Jurkat, Clone E6-1 (cell line): Measurements from ENCODE around the gene SLC22A4. TPM values are rescaled to one million over a fixed set of nuclear protein-coding genes. Genes with fewer than 3 reads are reported as not detected.
A peak's percentile ranks its signal among the peaks of the same experiment; 100 is the strongest.

Source experiments
- DNase-seq: peaks from one replicate; pipeline ENCODE4 v3.0.0-alpha.2; 2011; ENCODE audit warnings: low read depth, low spot score
- H3K4me3 ChIP-seq: 2 replicates; pipeline ENCODE4 v1.5.1; 2011; ENCODE audit warnings: mild to moderate bottlenecking, low read length, control low read depth, moderate library complexity
- polyA plus RNA-seq: library from polyadenylated mRNA; unstranded; fragments of >200 nt; gene quantifications from one replicate; pipeline ENCODE4 v1.2.1, GENCODE V29; 2012; ENCODE audit warnings: missing spikeins; ENCODE audit not compliant: insufficient read length, insufficient read depth

The SLC22A4 gene
- not detected for polyA plus RNA-seq

DNA sequence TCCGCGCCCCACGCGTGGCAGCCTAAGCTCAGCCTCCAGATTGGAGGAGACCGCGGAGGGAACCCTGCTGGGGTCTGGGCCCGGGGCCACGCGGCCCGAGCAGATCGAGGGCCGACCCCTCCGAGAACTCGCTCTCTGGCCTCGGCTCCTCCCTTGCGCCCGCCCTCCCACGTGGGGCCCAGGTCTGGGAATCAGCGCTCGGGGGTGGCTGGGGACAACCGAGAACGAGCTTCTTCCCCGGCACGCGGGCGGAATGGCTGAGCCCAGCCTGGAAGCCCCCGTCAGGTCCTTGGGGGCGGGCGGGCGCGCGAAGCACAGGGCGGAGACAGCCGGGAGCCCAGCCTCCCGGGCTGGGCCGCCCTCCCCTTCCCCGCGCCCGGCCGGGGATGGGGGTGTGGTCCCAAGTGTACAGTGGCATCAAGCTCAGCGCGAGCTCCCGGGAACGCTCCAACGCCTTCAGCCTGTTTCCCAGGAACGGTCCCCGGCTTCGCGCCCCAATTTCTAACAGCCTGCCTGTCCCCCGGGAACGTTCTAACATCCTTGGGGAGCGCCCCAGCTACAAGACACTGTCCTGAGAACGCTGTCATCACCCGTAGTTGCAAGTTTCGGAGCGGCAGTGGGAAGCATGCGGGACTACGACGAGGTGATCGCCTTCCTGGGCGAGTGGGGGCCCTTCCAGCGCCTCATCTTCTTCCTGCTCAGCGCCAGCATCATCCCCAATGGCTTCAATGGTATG is at the start of gene SLC22A4:
SLC22A4 (plus strand) TSS at position 403 of the 736 bp plus-strand sequence; CDS start at position 626, 223 bp downstream.
- peak; percentile 75 for DNase-seq
- H3K4me3 ChIP-seq: peak within 1 kb of the TSS; percentile 62

DNA sequence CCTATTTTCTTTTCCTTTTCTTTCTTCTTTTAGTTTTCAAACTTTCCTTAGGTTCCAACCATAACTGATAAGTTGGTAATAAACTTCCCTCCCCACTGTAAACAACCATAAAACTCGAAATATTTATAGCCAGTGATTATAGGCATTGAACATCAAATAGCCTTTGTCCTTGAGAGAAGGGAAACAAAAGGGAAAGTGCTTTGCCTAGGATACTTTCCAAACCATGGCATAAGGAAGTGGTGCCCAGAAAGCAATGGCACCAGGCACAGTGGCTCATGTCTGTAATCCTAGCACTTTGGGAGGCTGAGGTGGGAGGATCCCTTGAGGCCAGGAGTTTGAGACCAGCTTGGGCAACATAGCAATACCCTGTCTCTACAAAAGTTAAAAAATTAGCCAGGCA is 48.6 kb upstream of the SLC22A4 start:
- no peak overlapping the region for H3K4me3 ChIP-seq
- DNase-seq: no peak

DNA sequence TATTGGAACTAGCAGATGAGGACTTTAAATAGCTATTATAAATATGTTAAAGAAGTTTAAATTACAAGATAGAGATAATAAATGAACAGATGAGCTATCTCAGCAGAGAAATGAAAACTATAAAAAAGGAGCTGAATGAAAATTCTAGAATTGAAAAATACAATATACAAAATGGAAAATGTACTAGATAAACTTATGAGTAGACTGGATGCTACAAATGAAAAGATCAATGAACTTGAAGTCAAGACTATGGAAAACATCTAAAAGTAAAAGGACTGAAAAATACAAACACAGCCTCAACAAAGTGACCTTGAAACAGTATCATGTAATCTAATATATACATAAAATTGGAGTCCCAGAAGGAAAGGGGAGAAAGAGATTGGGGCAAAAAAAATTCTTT is 47.4 kb upstream of the SLC22A4 start:
- H3K4me3 ChIP-seq: no peak overlapping the region
- DNase-seq: no peak

DNA sequence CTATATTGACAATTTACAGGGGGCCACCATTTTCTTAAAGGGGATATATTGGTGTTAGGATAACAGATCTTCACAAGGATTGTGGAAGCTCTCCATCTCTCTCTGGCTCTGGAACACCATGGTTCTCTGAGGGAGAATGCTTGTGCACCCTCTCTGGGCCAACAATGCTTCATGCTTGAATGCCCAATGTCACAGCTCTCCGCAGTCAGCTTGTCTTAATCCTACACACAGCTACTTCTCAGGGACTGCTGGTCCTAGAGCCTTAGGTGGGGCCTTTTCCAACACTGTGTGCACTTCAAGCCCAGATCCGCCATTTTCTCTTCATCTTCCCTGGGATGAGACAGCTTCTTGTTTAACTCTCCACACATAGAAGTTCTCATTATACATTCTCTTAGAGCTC is 43.6 kb upstream of the SLC22A4 start:
- H3K4me3 ChIP-seq: no peak overlapping the region
- no peak for DNase-seq

DNA sequence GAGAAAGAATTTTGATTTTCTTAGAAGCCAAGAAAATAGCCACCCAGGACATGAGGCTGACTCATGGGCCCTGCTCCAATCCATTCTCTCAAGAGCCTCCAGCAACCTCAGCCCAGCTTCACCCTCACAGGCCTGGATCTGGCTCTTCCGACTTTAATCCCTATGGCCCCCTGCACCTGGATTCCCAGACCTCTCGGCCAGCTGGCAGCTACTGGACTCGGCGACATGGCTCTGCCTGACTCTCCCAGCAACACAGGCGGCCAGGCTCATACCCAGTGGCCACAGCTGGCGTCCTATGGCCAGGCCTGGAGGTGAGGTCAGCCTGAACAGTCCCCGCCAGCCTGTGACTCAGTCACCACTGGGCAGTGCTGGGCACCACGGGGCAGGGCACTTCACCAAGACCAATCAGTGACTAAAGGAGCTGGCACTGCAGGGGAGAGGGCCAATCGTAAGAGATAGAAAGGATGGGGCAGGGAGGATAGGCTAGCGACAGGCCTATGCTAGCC is 42.9 kb upstream of the SLC22A4 start:
- H3K4me3 ChIP-seq: no peak overlapping the region
- DNase-seq: no peak

DNA sequence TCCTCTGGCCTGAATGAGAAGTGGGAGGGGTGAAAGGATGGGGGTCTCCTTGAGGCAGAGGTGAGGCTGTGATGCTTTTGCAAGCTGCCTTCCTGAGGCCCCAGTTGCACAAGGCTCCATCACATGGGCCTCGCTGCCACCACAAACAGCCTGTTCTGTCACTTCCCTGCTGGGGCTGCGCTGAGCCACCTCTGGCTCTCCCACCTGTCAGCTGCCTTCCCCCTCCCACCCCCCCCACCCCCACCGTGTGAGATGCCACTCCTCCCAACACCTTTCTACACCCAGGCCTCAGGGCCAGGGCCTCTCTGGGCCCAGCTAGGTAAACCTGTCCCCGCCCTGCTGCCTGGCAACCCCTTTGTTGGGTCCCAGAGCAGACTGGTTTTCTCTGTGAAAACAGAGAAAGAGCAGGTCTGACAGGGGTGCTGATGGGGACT is 41.2 kb upstream of the SLC22A4 start:
- no peak for DNase-seq
- no peak overlapping the region for H3K4me3 ChIP-seq

DNA sequence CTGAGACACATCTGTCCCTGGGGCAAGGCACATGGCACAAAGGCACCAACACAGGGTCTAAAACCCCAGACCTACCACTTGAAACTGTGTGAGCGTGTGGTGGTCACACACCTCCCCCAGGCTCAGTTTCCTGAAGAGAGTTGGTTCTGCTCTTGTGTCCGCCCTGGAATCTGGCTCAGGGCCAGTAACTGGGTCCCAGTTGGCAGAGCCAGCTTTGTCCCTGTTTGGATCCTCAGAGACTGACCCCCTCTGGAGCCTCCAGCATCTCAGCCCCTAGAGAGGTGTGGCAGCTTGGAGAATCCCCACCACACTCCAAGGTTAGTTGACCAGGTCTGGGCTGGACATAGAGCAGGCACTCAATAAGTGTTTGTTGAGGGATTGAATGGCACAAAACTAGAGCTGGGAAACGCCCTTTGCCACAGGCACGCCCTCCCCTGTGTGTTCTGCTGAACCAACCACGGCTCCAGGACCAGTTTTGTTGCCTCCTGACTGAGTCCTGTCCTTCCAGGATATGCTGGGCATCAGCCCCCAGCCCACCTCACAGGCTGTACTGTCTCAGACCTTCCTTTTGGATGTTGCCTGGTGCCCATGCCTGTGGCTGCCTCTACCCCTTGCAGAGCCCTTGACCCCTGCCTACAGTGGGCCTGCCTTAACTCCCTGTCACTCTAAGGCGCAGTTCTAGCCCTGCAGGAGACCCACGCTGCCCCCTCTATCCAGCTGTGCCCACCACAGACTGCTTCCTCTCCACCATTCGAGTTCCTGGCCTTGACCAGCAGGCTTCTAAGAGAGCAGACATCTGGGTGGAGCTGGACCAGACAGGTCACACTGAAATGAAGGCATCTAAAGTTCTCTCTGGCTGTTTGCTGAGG is 40.5 kb upstream of the SLC22A4 start:
- no peak overlapping the region for H3K4me3 ChIP-seq
- no peak for DNase-seq

DNA sequence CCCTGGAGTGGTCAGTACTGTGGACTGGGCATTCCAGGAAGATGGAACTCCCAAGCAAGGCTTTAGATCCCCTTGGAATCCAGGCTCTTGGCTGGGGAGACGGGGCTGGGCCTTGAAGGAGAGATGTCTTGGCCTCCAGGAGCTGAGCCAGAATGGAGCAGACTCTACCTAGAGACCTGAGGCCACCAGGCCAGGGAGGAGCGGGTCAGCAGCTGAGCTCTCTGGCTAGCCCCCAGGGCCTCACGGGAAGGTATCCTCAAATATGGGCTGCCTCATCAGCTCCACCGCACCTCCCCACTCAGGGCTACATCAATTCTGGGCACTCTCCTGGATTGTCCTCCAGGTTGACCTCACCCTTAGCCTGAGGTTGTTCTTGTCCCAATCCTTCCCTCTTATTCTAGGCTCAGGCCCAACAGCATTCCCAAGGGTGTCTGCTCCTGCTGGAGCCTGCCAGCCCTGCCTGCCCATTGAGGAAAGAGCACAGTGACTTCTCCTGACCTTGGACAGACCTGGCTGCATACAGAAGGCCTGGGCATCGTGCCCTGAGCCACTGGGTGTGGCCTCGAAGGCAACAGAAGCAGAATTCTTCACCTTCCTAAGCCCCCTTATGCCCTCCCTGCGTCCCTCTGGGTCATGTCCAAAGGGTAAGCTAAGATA is 39.7 kb upstream of the SLC22A4 start:
- no peak overlapping the region for H3K4me3 ChIP-seq
- no peak for DNase-seq

DNA sequence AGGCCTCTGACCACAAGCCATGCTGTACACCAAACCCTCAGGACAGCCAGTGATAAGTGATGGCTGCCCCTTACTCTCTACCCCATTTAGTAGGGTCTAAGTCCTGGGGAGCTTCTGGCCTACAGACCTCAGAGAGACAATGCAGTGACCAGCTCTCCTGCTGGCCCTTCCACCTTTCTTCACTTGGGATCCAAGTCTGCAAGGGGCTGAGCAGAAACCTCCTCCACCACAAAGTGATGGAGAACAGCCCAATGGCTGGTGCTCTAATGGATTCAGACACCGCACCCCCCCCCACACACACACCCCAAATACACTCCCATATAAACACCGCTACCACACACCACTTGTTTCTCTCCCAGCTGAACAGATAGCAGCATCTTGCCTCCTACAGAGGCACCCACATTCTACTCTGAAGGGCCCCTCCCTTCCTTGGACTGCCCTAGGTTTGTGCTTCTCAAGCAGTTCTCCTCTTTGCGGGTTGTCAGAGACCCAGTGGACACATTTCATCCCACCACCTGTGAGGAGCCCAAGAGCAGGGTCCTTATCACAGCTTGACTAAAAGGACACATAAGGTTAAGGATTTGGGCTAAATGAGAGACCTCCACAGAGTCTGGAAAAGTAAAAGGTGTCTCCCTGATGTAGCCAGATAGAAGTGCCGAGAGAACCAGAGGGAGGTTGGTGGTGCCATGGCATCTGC is 38.0 kb upstream of the SLC22A4 start:
- DNase-seq: no peak
- H3K4me3 ChIP-seq: no peak overlapping the region

DNA sequence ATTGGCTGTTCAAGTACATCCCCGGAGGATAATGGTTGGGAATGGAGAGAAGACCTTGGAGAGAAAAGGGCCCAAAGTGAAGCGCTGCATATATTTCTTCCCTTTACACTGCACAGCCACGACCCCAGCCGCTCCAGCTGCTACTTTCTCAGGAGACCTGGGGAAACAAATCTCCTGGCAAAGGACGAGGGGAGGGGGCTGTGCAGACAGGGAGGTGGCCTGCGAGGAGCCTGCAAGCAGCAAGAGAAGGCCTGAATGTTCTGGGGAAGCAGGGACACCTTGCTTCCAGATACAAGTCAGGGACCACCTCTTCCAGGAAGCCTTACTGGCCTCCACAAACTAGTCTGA is 37.4 kb upstream of the SLC22A4 start:
- H3K4me3 ChIP-seq: no peak overlapping the region
- no peak for DNase-seq

DNA sequence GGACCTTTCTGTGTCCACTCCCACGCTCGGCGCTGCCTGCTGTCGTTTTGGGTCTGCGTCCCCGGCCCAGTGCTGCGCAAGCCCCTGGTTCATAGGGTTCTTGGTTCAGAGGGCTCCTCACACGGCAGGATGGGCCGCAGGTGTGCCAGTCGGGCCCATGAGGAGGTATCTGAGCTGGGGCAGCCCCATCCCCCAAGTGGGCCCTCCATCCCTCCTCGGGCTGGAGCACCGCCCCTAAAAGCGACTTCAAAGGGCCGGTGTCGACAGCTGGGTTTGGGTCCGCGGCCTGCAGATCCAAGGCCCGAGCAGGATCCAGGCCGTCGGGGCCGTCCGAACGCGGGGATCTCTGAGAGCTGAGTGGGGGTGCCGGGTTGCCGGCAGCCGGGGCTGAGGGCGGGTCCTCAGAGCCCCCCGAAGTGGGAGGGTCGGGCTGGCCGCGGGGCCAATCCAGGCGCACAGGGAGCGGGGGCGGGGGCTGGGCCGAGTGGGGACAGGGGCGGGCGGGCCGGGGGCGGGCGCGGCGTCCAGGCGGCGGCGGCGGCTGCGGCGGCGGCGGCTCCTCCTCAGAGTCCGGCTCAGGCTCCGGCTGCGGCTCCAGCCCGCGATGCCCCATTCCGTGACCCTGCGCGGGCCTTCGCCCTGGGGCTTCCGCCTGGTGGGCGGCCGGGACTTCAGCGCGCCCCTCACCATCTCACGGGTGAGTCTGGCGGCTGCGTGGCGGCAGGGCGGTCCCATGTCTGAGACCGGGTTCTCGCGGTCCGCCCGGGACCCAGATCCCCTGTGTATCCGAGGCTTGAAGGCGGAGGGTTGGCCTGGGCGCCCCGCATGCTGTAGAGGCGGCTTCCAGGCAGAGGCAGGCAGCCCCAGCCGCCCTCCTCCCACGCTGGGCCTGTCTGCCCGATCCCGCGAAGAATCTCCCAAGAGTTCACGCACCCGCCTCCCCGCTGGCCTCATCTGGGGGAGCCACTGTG is 36.8 kb upstream of the SLC22A4 start, which contains the start of gene PDLIM4:
PDLIM4 (plus strand) TSS at position 566 of the 971 bp plus-strand sequence; CDS start at position 605, 39 bp downstream.
- no peak for DNase-seq
- no peak within 1 kb of the TSS for H3K4me3 ChIP-seq

DNA sequence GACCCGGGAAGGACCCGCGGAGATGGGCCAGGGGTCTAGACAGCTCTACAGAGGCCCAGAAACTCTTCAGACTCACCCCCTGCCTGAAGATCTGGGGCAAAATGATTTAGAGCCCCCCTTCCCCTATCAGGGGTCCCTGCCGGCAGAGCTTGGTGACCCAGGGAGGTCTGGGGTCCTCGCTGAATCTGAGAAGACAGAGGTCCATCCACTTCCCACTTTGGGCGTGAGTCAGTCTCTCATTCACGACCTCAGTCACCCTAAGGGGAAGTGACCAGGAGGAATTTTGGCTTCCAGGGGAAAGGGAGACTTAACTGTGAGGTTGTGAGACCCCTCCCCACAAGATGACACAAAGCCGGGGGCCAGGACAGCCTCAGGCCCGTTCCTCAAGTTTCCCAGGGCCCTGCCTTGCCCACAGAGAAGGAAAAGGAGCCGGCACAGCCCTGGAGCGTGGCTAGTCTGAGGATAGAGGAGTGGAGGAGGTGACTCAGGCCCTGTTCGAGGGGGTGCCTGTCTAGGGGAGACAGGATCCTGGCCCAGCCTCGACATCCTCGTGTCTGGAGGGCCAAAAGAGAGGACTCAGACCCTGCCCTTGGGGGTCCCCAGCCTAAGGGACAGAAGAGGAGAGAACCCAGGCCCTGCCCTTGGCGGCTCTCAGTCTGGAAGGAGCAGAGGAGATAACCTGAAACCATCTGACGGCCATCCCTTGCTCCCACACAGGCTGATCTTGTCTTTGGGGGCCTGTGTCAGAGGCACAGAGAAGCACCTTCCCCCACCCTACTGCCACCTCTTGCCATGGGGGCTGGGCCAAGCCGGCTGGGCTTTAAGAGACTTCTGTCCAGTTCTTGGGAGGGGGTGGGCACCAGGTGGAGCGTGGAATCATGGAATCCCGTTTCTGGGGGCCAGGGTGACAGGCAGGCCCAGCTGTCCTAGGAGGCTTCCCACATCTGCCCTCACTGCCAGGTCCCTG is 35.8 kb upstream of the SLC22A4 start:
- no peak overlapping the region for H3K4me3 ChIP-seq
- no peak for DNase-seq

DNA sequence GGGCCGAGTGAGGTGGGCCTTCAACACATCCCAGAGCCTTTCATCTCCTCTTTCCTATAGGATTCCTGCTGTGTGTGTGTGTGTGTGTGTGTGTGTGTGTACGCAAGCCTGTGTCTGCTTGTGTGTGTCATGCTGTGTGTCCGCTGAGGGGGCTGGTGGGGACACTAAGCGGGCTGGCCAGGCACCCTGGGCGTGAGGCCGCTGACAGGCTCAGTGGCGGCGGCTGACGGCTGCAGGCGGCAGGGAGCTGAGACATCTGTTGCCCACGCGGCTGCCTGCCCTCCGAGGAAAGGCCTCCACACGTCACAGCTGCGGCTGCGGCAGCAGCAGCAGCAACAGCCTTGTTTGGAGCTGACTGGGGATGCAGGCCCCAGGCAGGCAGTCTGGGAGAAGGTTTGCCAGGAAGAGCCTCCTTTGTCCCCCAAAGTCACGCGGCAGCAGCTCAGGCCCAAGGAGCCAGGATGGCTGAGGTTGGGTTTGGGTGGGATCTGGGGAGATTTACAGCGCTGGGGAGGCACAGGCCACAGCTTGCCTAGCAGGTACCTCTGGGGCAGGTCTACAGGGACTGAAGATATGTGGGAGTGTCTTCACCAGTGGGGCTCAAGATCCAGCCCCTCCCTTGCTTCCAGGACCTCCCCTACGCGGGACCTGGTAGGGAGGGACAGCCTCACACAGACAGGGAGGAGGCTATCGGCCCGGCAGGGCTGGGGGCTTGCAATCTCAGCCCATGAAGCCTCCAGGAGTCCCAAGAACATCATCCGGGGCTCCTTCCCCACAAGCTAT is 34.9 kb upstream of the SLC22A4 start:
- no peak for DNase-seq
- H3K4me3 ChIP-seq: no peak overlapping the region

DNA sequence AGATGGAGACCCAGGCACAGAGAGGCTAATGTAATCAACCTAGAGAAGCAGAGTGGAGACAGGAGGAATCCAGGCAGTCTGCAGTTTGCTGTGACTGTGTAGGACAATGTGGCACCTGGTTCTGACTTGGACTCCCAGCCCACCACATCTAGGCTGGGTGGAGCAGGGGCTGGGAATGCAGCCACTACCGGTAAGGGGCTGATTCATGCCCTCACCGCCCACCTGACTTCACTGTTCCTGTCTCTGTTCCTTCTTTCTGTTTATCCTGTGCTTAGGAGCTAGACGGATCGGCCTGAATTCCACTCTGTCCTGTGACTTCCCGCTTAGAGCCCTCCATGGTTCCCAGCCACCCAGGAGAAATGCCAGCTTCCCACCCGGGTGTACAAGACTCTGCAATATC is 34.1 kb upstream of the SLC22A4 start:
- DNase-seq: no peak
- H3K4me3 ChIP-seq: no peak overlapping the region

DNA sequence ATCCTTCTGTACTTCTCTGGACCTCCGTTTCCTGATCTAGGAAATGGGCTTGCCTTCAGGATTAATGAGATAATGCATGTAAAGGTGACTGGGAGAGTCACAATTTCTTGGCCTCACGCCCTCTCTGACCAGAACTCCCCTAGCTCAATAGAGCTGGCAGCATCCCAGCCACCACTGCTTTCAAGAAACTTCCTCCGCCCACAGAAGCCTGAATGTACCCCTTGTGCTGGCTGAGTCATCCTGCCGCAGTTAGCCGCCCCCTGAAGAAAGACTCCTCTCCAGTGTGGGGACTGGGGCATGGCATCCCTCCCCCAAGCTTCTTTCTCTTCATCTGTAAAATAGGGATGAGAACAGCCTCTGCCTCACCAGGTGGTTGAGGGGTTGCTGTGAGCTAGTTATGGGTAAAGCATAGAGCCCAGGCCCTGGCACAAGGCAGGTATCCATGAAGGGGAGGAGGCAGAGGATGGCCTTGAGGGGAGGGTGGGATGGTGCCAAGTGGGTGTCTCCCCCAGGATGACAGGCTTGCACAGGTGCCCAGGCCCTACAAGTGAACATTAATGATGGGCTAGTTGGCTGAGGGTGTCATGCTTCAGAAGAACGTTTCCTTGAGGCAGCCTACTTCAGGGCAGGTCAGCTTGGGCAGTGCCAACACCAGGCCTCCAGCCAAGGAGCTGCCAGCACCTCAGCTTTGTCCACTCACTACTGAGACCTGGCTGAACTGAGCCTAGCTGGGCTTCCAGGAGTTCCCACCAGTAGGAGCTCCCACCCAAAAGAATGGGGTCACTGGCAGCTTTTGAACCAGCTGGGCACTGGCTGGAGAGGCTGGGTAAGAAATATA is 33.3 kb upstream of the SLC22A4 start:
- DNase-seq: no peak
- H3K4me3 ChIP-seq: no peak overlapping the region
